Ovary (tissue), 9 donors: ENCODE data around the gene PEPD. TPM values are rescaled to one million over a fixed set of nuclear protein-coding genes. Genes with fewer than 3 reads are reported as not detected.

Experiments used
- DNase-seq, 5 donors: peaks; one replicate each; pipeline ENCODE4 v3.0.0-alpha.2; 2019 to 2020
- H3K27ac ChIP-seq, 2 donors: fragments of 200-600 bp; one replicate each; pipeline versions ENCODE4 v1.5.1 to v1.8.0; 2019 to 2022
- H3K27me3 ChIP-seq: fragments of 200-600 bp; one replicate; pipeline ENCODE4 v1.8.0; 2022
- H3K36me3 ChIP-seq: fragments of 200-600 bp; sonication (generic); one replicate; pipeline ENCODE4 v1.5.1; 2019
- H3K4me1 ChIP-seq: one replicate; pipeline ENCODE4 v1.8.1; 2013; ENCODE audit warnings: mild to moderate bottlenecking, moderate library complexity; ENCODE audit not compliant: insufficient read depth
- H3K4me3 ChIP-seq: fragments of 200-600 bp; sonication (generic); one replicate; pipeline ENCODE4 v1.5.1; 2017
- H3K9me3 ChIP-seq, 2 donors: fragments of 200-600 bp in 1 of 2; sonication (generic) in 1 of 2; one replicate each; pipeline versions ENCODE4 v1.5.1 to v1.8.1; 2013 to 2019; ENCODE audit warnings: mild to moderate bottlenecking in 1 of 2, moderate library complexity in 1 of 2
- CTCF ChIP-seq, 3 donors: fragments of 450-650 bp in 2 of 3; fragments of 200-600 bp in 1 of 3; IDR thresholded peaks; one replicate each; pipeline versions ENCODE4 v1.5.1 to v1.8.0; 2016 to 2022; ENCODE audit warnings: antibody characterized with exemption in 3 of 3, mild to moderate bottlenecking in 1 of 3
- EP300 ChIP-seq: sonication (generic); formaldehyde crosslinking; IDR thresholded peaks from one replicate; pipeline ENCODE4 v1.6.1; 2017; ENCODE audit warnings: antibody characterized with exemption
- POLR2A ChIP-seq: fragments of 450-650 bp; IDR thresholded peaks from one replicate; pipeline ENCODE4 v1.6.1; 2017; ENCODE audit warnings: antibody characterized with exemption, mild to moderate bottlenecking, moderate library complexity
- WGBS, 3 donors: extraction: QIAGEN DNeasy Blood & Tissue Kit in 1 of 3; methylation state at CpG; one replicate each; pipeline versions ENCODE4 v1.1.5 to v1.1.7; 2013 to 2017; 5-methylcytosine and 5-hydroxymethylcytosine counted together
- intact Hi-C, 4 donors: fragments of 100-400 bp; cut with DNase I; formaldehyde crosslinking; loops; one replicate each; pipeline versions ENCODE4 v1.11.0 to v1.15.1; 2022 to 2023
- polyA plus RNA-seq, 2 donors: library from polyadenylated mRNA; stranded (reverse); fragments of 200-250 nt in 1 of 2; fragments of 350-450 nt in 1 of 2; fragmentation: Illumina TruSeq in 1 of 2; extraction: RNeasy Lipid Tissue Mini Kit (QIAGEN cat#74804) in 1 of 2; gene quantifications; one replicate each; pipeline ENCODE4 v1.2.3, GENCODE V29; 2013 to 2014
- total RNA-seq, 7 donors: library from RNA; depleted of rRNA in 2 of 7; stranded (reverse); fragments of >200 nt in 2 of 7; fragmentation: NEBNext Ultra II Directional in 3 of 7; extraction: Animal tissue kit (Norgen Biotek cat#: 25700) in 3 of 7; gene quantifications; one replicate each; pipeline versions ENCODE4 v1.1.0 to v1.2.4, GENCODE V29; 2016 to 2023
- donor health status: DM: no; HTN: no; CAD: no; lungs with moderate emphysema.
- donor health status: DM: no; HTN: no; CAD: no.
- donor health status: Bipolar disorder and iron deficiency.
- donor health status: DM: yes; HTN: yes; CAD: no.
- donor health status: DM: no; HTN: no; CAD: no.
- donor health status: DM: yes; HTN: yes; CAD: no.

The PEPD gene
- total and polyA plus RNA-seq, 9 donors: 38.7 to 66.9 (median 58.9) TPM

GRCh38 chr19:33405254-33405552, 116.4 kb downstream of the PEPD start:
- no peaks in the 10 kb centered on the region for H3K9me3 ChIP-seq
- H3K36me3 ChIP-seq: no peaks in the 10 kb centered on the region
- WGBS, 3 donors: 80 to 88% (median 84%) methylated on average over 8 of the region's 8 CpGs
- DNase-seq: peak in 1 of 5 donors; percentile 21
- H3K27me3 ChIP-seq: no peaks in the 10 kb centered on the region
- no peaks in the 10 kb centered on the region for H3K4me1 ChIP-seq
- intact Hi-C loops: loop anchor here (5.0 to 10.0 kb wide), 5 partner anchors 103 to 263 kb away; partner anchors contain the start of gene CEBPA (in 1 of the 4)
- H3K27ac ChIP-seq: no peak overlapping the region
- TF ChIP-seq EP300 (no peak), CTCF (IDR thresholded peaks at IDR 0.05) (no peak), POLR2A (no peak)
- H3K4me3 ChIP-seq: no peak overlapping the region

GRCh38 chr19:33404506-33405253, 116.9 kb downstream of the PEPD start:
- H3K27ac ChIP-seq: no peak overlapping the region
- DNase-seq: peak in 1 of 5 donors; percentile 7
- no peak overlapping the region for H3K4me3 ChIP-seq
- WGBS, 3 donors: 70 to 79% (median 74%) methylated on average over 18 of the region's 18 CpGs
- no peaks in the 10 kb centered on the region for H3K27me3 ChIP-seq
- intact Hi-C loops: loop anchor here (5.0 to 10.0 kb wide), 5 partner anchors 102 to 262 kb away; partner anchors contain the start of gene CEBPA (in 1 of the 4)
- TF ChIP-seq EP300: no peak
- TF ChIP-seq POLR2A: no peak
- no peaks in the 10 kb centered on the region for H3K36me3 ChIP-seq
- no peaks in the 10 kb centered on the region for H3K4me1 ChIP-seq
- H3K9me3 ChIP-seq: no peaks in the 10 kb centered on the region

GRCh38 chr19:33403973-33404304, 117.7 kb downstream of the PEPD start:
- no peak overlapping the region for H3K4me3 ChIP-seq
- 91 to 97% (median 94%) methylated on average over 6 of the region's 6 CpGs for WGBS, 3 donors
- intact Hi-C loops: loop anchor here in 2 of 4 donors (10.0 kb wide), 1 partner anchor 259 kb away; no protein-coding TSS in a partner anchor
- H3K9me3 ChIP-seq: no peaks in the 10 kb centered on the region
- H3K36me3 ChIP-seq: no peaks in the 10 kb centered on the region
- no peak for TF ChIP-seq EP300
- TF ChIP-seq CTCF (IDR thresholded peaks at IDR 0.05): no peak
- TF ChIP-seq POLR2A: no peak
- H3K27me3 ChIP-seq: no peaks in the 10 kb centered on the region
- H3K4me1 ChIP-seq: no peaks in the 10 kb centered on the region
- no peak overlapping the region for H3K27ac ChIP-seq
- peak in 2 of 5 donors; percentile 10 to 19 for DNase-seq

GRCh38 chr19:33403221-33403972, 118.2 kb downstream of the PEPD start:
- peak in 2 of 5 donors; percentile 14 to 35 for DNase-seq
- no peaks in the 10 kb centered on the region for H3K9me3 ChIP-seq
- no peak overlapping the region for H3K4me3 ChIP-seq
- H3K4me1 ChIP-seq: no peaks in the 10 kb centered on the region
- no peaks in the 10 kb centered on the region for H3K36me3 ChIP-seq
- H3K27me3 ChIP-seq: no peaks in the 10 kb centered on the region
- TF ChIP-seq EP300 (no peak), CTCF (IDR thresholded peaks at IDR 0.05) (no peak), POLR2A (no peak)
- intact Hi-C loops: loop anchor here in 2 of 4 donors (10.0 kb wide), 1 partner anchor 259 kb away; no protein-coding TSS in a partner anchor
- no peak overlapping the region for H3K27ac ChIP-seq
- 53 to 70% (median 64%) methylated on average over 17 to 18 of the region's 18 CpGs for WGBS, 3 donors
